ENCODE measurements around the gene CSHL1.

DNA sequence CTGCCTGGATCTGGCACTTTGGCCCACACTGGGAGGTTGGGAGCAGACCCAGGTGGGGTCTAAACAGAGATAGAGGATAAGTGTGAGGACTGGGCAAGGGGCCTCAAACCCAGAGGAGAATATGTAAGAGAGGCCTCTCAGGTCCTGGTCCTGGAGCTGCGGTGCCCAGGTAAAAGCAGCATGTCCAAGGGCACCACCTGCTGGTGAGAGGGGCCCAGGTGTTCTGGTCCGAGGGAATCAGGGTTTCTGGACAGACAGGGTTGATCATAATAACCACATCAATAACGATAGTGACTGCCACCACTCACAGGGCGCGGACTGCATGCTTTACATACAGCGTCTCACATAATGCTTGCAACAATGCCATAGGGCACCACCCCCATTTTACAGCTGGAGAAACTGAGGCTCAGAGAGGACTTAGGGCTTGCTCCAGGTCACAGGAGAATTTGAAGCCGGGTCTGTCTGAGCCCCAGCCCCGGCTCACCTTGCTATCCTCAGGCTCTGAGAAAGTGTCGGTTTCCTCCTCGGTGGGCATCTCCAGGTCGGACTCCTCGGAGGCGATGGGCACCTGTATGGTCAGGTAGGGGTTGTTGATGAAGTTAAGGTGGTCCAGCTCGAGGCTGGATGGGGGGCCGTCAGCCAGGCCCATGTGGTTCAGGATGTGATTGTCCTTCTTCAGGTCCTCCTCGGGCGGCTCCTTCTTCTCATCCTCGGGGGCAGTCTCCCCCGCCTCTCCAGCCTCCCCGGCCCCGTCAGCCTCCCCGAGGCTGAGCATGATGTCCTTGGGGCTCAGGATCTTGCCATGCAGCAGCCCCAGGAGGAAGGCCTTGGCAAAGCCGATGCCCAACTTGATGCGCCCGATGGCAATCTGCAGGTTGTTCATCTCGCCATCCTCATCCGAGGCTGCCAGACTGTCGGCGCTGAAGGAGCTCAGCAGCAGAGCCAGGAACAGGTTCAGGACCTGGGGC is 40.2 kb upstream of the CSHL1 start:
- TF ChIP-seq ZBTB7A (IDR thresholded peaks at IDR 0.05; ENCODE audit: borderline replicate concordance, control insufficient read depth, low read depth, low read length), result no peak
- TF ChIP-seq NFYB (IDR thresholded peaks at IDR 0.05; ENCODE audit: extremely low read depth, insufficient read length), result no peak
- no peak for TF ChIP-seq CREB1 (IDR thresholded peaks at IDR 0.05)
- TF ChIP-seq CREB1 (CRISPR knock-in tag; IDR thresholded peaks at IDR 0.05), result no peak
- TF ChIP-seq GTF2F1 (IDR thresholded peaks at IDR 0.05; ENCODE audit: low read depth, low read length), result no peak
- TF ChIP-seq CTCF (IDR thresholded peaks at IDR 0.05 in 2 of 3, conservative IDR thresholded peaks at IDR 0.05 in 1 of 3; ENCODE audit: insufficient read depth in 2 of 3, low read depth in 1 of 3, low read length in 3 of 3), result peak; percentile 42 to 48 (median 46)

All from K562 (cell line).